ENCODE measurements around the gene DENND4A.
A peak's percentile ranks its signal among the peaks of the same experiment; 100 is the strongest.

The DENND4A gene

DNA sequence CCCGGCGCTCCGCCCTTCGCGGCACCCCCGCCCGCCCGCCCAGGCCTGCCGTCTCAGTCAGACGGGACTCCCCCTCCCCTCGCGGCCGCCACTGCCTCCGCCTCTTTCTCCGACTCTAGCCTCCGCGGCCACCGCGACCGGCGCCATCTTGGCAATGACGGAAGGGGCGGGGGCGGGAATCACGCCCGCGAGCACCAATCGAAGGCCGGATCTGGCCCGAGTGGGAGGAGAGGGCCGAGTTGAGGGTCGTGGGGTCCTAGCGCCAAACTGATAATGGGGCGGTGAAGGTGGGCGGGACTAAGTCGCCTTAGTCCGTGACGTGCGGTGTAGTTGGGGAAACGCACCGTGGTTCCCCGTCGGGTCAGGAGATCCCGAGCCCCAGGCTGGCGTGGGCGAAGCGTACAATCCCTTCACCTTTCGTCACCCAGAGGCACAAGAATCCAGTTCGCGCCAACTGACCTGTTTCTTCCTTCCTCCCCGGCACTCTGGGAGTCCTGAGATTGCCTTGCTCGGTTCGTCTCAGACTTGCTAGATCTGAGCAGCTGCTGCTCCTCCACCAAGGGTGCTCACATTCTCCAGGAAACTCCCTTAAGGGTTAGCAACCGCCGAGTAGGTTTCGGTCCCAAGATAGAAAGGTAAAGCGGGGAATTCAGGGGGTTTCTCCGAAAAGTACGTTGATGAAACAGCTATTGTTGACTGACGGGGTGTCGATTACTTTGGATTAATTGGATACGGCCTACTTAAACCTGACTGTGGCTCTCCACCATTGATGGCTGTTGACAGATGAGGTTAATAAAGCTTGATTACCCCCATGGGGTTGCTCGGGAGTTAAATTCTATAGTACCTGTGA, at the start of gene DENND4A:
Gene DENND4A, minus strand, starts transcription at position 156 of the 850 bp plus-strand sequence. CDS start 35,843 bp downstream, outside the sequence.
- DNase-seq, result peak; percentile 98

DNA sequence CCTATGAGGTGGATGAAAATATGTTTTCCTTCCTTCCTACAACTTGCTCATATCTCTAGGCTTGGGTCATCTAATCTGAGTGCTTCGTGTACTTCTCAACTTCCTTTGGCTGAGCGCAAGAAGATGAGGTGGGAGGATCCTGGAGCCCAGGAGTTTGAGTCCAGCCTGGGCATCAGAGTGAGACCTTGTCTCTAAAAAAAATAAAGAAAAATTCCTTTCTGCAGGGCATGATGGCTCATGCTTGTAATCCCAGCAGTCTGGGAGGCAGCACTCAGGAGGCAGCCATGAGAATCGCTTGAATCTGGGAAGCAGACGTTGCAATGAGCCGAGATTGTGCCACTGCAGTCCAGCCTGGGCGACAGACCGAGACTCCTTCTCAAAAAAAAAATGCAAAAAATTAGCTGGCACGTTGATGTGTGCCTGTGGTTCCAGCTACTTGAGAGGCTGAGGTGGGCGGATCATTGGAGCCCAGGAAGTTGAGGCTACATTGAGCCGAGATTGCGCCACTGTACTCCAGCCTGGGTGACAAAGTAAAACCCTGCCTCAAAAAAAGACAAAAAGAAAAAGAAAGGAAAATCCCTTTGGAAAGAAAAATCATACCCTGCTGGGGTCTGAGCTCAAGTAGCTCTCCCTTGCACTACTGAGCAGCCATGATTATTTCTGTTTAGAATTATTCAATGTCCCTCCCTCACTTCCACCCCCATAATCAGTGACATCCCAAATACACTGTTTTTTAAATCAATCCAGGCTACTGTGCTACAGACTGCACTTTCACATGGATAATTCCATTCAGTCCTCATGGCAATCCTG, 49.2 kb upstream of the DENND4A start:
- peak; percentile 88 for DNase-seq

DNA sequence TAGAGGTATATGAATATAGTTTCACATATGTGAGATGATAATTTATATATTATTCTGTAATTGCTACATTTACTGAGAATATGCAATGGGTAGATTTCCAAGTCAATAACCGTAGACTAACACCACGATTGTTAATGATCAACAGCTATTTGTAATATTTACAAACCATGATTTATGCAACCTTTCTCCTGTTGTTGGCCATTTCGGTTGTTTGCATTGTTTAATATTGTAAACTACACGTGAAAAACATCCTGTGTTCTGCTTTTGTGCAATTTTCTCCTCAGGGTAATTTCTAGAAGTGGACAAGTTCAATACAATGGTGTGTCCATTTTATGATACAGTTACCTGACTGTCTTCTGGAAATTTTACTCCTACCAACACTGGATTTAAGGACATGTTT, 47.9 kb upstream of the DENND4A start:
- DNase-seq, result no peak

DNA sequence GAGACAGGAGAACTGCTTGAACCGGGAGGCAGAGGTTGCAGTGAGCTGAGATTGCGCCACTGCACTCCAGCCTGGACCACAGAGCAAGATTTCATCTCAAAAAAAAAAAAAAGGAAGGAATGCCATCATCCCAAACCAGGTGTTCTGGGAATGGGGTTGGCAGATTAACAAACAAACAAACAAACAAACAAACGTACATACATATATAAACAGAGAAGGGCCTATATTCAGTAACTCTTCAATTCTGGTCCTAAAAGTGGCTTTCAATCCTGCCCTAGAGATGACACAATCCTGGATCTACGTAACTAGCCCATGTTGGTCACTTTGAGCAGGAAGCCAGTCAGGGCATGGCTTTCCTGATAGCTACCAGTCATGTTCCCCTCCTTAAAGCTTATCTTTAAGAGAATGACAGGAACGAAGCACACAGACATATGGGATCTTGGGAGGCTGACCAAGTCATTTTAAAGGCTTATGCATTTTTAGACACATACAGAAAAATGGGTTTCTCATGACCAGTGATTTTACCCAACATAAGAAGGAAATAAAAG, 47.3 kb upstream of the DENND4A start:
- no peak for DNase-seq

DNA sequence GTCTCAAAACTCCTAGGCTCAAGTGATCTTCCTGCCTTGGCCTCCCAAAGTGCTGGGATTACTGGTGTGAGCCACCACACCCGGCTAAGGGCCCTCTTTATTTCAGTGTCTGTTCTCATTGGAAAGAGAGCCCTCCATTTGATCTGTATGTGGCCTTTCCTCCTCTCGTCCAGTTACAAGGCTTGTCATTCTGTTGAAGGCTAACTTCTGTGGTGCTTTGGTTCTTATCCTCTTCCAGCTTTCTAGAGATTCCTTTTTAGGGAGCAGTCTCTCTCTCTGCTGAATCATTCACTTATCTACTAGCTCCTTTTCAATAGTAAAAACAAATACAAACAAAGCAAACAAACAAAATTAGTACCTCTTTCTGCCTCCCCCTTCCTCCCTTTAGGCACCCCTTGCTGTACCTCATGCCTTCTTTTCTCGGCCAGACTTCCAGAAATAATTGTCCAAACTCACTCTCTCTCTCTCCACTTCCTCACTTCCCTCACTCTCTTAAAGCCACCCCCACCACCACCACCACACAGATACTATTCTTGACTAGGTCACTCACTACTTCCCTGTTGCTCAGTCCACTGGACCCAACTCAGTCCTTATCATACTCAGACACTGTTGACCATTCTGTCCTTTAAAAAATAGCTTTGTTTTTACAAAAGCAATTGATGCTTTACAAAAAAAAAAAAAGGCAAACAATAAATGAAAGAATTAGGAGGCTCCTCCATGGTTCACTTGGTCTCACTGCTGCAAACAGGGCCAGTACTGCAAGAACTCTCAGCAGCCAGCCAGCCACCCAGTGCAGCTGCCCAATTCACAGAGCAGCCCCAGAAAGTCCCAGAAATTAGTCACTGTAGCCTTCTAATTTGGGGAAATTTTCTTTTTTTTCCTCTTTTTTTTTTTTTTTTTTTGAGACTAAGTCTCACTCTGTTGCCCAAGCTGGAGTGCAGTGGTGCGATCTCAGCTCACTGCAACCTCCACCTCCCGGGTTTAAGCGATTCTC, 45.5 kb upstream of the DENND4A start:
- no peak for DNase-seq

DNA sequence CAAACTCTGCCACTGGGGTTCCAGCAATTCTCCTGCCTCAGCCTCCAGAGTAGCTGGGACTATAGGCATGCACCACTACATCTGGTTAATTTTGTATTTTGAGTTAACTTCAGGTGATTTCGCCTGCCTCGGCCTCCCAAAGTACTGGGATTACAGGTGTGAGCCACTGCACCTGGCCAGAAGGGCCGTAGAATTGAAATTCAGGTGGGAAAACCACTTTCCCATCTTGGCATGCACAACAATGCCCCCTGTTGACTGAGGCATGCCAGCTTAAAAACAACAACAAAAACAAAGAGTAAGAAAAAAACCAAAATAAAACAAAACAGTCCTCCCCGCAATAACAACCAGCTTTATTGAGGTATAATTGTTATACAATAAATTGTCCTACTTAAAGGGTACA, 44.6 kb upstream of the DENND4A start:
- DNase-seq, result no peak

DNA sequence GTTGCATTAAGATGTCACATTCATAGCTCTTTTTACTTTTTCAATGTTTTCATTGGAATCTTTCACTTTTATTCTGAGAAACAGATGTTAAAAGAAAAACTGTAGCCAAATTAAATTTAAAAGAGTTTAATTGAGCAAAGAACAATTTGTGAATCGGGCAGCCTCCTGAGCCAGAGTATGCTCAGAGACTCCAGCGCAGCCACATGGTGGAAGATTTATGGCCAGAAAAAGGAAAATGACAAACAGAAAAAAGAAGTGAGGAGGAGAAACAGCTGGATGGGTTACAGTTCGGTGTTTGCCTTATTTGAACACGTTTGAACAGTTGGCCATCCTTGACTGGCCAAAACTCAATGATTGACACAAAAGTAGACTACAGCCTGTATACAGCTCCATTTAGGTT, 43.4 kb upstream of the DENND4A start:
- no peak for DNase-seq

DNA sequence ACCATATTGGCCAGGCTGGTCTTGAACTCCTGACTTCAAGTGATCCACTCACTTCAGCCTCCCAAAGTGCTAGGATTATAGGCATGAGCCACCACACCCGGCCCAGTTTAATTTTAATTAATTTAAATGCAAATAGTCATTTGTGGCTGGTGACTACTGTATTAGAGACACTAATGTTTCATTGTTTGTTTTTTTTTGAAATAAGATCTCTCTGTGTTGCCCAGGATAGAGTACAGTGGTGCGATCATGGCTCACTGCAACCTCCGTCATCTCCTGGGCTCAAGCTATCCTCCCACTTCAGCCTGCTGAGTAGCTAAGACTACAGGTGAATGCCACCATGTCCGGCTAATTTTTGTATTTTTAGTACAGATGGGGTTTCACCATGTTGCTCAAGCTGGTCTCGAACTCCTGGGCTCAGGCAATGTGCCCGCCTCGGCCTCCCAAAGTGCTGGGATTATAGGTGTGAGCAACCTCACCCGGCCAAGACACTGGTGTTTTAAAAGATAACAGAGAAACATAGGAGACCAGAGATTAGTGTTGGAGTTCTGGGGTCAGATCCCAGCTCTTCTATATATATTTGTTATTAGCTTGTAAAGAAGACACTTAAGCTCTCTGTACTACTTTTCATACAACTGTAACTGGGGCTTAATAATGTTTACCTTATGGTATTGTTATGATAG, 42.6 kb upstream of the DENND4A start:
- no peak for DNase-seq

DNA sequence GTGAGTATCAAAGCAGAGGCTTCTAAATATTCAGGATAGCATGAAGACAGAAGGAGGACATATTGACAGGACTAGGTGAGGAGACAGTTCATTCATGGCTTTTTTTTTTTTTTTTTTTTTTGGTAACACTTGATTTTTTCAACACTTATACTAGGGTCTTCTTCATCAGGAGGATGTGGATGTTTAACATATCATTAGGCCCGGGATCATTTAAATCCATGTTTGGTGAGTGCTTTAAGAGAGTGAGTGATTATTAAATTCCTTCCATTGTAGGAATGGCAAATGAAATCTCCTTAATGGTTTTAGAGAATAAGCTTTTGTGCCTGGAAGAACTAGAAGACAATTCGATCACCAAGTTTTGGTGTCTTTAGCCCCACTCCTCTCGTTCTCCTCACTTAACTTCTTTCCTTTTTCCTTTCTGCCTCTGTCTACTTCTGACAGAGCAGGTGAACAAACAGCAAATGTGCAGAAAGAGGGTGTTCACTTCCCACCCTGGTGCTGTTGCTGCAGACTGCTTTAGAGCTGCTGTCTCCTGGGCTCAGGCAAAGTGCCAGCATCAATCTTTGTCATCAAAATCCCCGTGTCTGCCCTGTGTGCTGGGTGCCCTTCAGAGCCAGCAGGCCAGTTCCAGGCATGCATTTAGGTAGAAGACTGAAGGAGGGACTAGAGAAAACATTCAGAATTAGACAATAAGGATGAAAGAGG, 41.6 kb upstream of the DENND4A start:
- DNase-seq, result no peak

DNA sequence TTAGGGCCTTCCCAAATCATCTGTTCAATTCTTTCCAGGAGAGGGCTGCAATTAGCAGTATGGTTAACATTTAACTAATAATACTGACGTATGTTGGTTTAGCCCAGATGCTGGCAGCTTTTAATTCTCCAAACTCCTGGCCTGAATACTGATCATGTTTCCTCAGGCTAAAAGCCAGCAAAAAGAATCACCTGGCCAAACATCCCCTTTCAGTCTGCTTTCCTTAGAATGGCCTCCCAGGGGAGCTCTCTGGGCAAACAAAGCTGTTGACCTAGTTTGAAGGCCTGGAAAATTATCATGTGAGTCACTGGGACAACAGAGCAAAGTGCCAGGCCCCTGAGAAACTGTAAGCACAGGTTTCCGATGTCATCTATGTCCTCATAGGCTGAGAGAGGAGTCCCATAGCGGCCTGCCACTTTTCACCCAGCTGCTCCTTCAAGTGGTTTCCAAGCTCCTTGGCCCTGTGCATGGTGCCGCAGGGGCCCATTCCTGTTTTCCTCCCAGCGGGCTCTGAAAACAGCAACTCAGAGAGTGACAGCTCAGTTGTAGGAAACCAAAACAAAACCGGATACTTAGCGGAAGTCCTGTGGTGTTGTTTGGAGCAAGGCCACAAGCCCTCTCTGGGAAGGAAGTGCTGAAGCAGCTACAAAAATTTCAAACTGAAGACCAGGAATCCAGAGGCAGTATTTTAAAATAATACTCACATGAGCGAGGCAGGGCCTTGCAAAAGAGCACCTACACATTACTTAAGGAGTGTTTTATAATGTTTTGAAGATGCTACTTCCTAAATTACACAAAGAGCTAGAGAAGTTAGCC, 40.7 kb upstream of the DENND4A start:
- DNase-seq, result peak; percentile 5

DNA sequence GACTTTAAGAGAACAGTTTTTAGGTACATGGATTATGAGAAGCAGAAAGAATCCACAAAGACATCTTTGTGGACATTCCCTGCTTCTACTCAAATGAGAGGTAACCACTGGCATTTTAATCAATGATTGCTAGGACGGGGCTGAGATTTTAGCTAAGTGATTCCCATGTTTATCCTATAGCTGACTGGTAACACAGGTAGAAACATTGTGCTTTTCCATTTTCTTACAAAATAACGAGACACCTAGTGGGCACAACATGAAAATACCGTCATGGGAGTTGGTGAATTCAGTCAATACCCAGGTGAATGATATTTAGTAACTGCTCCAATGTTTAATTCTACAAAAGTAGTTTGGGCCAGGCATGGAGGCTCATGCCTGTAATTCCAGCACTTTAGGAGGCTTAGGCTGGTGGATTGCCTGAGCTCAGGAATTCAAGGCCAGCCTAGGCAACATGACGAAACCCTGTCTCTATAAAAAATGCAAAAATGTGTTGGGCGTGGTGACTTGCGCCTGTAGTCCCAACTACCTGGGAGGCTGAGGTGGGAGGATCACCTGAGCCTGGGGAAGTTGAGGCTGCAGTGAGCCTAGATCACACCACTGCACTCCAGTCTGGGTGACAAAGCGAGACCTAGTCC, 37.2 kb upstream of the DENND4A start:
- peak; percentile 34 for DNase-seq

DNA sequence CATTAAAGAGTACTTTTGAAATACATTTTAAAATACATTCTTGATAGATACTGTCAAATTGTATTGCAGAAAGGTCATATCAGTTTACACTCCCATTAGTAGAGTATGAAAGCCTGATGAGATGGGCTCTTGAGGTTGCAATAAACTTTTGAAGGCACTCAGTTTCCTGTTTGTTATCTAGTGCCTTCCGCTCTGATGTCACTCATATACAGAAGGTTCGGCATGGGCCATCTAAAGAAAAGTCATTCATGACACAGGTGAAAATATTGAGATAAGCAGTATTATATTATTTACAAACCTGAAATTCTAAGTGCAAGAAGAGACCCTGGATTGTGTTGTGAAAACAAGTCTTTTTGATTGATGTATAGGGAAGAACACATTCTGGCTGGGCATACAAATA, 36.5 kb upstream of the DENND4A start:
- DNase-seq, result no peak

DNA sequence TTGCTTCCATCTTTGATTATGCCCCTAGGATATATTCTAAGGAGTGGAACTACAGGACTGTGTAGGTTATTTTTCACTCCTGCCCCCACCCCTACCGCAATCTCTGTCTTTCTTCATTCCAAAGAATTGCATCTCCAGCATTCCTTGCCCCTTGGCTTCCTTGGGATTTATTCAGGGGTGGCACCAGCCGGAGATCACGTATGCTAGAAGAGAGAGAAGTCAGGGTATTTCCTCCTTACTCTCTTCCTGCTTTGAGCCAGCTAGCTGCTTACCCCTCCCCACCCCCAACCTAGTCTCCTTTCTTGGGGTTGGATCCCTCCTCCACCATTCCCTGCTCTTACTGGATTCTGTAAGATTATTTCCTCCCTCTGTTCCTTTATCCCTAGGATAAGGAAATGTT, 35.0 kb upstream of the DENND4A start:
- DNase-seq, result no peak

DNA sequence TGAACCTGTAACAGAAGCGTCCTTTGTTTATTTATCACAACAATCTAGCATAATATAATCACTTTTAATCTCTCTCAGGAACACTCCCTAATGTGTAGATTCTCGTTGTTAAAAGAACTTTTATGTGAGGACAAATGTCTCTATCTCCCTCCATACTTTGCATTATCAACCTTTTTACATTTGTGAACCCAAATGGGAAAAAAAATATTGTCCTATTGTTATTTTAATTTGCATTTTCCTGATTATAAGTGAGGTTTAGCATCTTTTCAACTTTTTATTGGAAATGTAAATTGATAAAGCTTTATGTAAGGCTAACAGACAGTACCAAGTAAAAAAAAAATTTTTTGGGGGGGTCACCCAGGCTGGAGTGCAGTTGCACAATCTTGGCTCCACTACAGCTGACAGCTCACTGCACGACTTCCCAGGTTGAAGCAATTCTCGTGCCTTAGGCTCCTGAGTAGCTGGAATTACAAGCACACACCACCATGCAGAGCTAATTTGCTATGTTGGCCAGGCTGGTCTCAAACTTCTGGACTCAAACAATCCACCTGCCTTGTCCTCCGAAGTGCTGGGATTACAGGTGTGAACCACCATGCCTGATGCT, 33.0 kb upstream of the DENND4A start:
- DNase-seq, result peak; percentile 65

DNA sequence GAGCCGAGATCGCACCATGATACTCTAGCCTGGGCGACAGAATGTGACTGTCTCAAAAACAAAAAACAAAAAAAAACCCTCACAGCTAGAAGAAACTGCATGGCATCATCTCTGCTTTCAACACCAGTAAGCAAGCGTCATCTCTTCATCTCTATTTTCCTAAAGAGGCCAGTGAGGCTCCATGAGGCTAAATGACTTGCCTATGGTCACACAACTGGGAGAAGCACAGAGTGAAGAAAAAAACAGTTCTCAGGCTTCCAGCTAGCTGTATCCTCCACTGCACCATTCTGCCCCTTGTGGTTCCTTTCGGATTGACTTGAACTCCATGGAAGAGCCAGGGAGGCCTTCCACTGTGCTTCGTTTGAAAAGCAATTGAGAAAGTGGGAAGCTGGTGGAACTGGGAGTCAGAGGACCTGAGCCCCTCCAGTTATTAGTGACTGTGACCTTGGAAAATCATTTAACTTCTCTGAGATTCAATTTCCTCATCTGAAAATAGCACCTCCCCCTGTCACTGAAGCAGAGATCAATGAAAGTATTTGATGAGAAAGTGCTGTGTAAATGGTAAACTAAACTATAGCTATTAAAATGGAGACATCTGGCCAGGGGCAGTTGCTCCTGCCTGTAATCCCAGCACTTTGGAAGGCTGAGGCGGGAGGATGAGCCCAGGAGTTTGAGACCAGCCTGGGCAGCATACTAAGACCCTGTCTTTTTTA, 32.1 kb upstream of the DENND4A start:
- DNase-seq, result peak; percentile 68

DNA sequence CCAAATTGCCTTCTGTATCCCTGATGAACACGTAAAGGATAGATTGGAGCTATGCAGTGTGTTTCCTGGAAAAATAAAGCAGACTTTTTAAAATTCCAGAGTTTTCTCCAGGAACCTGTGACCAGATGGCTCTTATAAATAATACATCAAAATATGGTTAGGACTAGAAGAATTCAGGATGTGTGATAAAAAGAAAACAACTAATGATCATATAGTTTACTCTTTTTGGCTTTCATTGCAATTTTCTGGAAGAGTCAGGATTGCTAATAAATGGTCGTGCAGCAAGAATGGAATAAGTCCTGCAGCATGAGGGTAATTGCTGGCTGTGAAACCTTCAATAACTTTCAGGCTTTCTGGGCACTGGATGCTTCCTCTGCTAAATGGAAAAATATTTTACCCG, 30.2 kb upstream of the DENND4A start:
- no peak for DNase-seq

DNA sequence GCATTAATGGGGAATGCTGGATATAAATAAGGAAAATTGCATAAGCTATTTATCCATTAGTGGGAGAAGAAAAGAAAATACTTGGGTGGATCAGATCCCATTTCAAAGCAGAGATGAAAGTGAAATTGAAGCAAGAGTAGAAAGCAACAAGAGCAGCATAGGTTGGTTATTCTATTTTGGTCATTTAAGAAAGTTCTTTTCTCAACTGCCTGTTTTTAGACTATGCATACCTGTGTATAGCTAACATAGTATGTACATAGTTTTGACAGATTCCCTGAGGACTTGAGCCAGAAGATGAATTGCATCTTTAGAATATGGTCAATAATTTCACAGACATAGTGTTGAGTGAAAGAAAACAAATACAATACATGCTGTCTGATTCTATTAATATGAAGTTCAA, 29.0 kb upstream of the DENND4A start:
- no peak for DNase-seq

DNA sequence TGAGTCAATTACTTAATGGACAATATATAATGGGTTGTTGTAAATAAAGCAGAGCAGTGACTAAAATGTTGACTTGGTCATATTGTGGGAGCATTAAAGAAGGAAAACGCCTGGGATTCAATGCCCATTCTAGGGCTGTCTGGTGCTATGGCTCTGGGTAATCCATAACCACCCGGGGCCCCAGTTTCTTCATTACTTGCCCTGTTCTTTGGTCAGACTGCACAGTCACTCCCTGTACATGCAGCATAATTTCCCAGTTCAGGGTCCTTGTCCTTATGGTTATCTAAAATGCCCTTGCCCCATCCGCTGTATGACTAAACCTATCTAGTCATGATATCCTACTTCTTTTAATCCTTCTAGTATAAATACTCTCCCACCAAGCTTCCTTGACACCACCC, 27.5 kb upstream of the DENND4A start:
- no peak for DNase-seq
